NCI-H526 treated with DMSO at 0.1 percent for 48 hours (cell line): ENCODE results near the gene CEP57.
"Not testable (repeated sequence)": the region's sequence is repeated elsewhere in the genome, so short reads cannot be mapped to it uniquely, and the experiment has no call there.

Experiments used
- DNase-seq: peaks from one replicate; lab custom pipeline; 2025; lab: John Stamatoyannopoulos, UW

Gene CEP57

DNA sequence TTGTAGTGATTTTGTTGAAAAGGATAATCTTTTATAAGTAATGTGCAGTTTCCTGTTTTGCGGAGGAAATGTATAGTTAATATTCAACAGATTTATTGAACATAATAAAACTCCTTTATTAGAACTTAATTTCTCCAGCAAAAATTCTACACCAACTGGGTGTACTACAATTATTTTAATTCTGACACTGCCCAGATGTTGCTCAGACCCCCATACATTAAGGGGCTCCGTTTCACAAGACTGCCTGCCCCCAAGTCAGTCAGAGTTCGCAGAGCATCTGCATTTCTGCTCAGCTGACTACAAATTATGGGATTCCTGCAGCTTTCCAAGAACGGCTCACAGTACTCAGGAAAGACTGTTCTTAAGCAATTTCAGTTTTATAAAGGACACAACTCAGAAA lies 6.2 kb downstream of the CEP57 start:
- DNase-seq: no peak

DNA sequence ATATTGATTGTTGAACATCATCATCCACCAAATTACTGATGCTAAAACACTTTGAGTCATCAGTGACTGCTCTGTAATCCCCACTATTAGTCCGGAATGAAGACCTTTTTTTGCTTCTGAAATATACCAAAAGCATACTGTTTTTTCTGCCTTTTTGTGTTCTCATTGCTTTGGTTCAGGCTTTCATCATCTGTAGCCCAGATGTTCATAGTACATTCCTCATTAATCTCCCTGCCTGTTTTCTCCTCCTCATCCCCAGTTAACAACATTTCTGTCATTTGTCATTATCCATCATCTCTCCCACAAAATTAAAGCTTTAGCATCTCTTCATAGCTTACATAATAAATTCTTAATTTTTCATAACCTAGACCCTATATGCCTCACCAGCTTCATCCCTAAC lies 9.2 kb downstream of the CEP57 start:
- DNase-seq: no peak

DNA sequence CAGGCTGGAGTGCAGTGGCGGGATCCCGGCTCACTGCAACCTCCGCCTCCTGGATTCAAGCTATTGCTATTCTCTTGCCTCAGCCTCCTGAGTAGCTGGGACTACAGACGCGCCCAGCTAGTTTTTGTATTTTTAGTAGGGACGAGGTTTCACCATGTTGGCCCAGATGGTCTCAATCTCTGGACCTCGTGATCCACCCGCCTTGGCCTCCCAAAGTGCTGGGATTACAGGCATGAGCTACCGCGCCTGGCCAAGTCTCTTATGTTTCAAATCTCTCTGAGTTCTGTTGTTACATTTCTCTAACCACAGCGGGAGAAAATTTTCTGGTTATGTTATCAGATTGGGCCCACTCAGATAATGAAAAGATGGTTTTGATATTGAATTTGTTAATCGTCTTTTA lies 10.1 kb downstream of the CEP57 start:
- no peak for DNase-seq

DNA sequence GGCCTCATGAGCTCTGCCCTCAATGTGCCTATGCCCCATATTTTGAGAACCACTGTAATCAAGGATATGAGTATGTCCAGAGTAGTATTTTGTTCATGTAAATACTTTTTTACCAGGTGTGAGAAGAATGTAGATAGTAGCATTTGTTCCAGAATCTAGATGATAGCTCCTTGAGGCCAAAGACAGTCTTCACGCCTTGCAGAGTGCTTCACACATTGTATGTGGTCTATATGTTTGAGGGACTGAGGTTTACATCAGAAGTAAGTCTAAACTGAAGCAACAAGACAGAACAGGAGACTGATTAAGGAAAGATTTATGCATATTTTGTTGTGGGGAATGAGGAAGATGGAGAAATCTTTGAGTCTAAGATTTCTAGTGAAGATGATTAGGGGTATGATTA lies 12.5 kb downstream of the CEP57 start:
- no peak for DNase-seq

DNA sequence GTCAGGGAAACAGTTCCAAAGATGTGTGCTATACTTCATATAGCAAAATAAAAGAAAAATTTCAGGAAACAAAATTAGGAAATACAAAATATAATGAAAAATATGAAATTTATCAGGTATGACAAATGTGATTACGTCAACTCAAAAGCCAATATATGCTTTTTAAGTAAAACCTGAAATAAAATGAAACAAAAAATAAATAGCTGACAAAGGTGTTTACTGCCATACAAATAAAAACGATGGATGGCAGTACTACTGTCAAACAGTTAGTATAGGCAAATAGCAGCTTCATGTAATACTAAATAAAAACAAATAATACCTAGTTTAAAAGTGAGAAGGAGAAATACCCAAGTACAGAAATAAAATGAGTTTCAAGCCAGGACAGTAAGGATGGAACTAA lies 13.7 kb downstream of the CEP57 start:
- DNase-seq: no peak

DNA sequence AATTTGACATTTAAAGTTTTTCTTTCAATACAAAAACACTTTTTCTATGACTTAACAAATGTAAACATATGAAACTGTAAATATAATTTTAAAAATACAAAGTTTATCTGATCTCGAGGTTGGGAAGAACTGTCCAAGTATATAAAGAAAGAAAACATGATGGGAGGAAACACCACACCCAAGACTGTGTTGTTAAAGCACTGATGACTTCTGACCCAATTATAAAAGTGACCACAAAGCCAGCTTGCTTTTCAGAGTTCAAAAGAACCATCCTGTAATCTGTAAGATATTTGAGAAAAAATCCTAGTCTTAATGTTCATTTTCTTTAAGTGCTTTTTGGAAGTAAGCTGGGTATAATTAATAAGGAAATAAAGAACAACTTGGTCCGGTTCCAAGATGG lies 15.6 kb downstream of the CEP57 start:
- DNase-seq: no peak

DNA sequence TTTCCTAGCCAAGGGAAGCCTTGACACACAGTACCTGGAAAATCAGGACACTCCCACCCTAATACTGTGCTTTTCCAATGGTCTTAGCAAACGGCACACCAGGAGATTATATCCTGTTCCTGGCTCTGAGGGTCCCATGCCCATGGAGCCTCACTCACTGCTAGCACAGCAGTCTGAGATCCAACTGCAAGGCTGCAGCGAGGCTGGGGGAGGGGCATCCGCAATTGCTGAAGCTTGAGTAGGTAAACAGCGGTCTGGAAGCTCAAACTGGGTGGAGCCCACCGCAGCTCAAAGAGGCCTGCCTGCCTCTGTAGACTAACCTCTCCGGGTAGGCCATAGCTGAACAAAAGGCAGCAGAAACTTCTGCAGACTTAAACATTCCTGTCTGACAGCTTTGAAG lies 16.2 kb downstream of the CEP57 start:
- DNase-seq: not testable (repeated sequence)

DNA sequence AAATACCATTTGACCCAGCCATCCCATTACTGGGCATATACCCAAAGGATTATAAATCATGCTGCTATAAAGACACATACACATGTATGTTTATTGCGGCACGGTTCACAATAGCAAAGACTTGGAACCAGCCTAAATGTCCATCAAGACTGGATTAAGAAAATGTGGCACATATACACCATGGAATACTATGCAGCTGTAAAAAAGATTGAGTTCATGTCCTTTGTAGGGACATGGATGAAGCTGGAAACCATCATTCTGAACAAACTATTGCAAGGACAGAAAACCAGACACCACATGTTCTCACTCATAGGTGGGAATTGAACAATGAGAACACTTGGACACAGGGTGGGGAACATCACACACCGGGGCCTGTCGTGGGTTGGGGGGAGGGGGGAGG lies 20.8 kb downstream of the CEP57 start:
- DNase-seq: not testable (repeated sequence)

DNA sequence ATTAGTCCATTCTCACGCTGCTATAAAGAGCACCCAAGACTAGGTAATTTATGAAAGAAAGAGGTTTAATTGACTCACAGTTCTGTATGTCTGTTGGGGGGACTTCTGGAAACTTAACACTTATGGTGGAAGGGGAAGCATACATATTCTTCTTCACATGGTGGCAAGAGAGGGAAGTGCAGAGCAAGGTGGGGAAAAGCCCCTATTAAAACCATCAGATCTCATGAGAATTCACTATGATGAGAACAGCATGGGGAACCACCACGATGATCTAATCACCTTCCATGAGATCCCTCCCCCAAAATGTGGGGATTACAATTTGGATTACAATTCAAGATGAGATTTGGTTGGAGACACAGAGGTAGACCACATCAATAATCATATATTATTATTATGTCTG lies 25.7 kb downstream of the CEP57 start:
- DNase-seq: no peak

DNA sequence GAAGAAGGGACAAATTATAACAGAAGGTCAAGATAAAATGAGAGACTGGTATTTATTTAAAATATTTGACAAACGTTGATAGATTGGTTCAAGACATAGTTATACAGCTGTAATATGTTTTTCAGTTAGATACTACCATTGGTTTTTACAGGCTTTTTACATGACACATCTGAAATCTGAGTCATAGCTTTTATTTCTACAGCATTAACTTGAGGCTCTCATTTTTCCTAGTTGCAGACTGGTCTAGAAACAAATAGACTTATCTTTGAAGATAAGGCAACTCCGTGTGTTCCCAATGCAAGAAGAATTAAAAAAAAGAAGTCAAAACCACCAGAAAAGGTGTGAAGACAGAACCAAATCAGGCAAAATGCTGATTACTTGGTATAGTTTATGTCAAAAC lies 31.3 kb downstream of the CEP57 start:
- no peak for DNase-seq

DNA sequence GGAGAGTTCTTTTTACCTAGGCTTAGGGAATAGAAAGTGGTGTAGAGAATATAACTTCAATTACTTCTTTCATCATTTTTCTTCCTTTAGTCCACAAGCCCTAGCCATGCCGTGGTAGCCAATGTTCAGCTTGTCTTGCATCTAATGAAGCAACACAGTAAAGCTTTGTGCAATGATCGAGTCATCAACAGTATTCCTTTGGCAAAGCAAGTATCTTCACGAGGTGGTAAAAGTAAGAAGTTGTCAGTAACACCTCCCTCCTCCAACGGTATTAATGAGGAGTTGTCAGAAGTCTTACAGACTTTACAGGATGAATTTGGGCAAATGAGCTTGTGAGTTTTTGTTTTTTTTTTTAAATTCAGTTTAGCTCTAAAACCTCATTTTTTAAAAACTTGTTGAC lies 37.4 kb downstream of the CEP57 start:
- no peak for DNase-seq

DNA sequence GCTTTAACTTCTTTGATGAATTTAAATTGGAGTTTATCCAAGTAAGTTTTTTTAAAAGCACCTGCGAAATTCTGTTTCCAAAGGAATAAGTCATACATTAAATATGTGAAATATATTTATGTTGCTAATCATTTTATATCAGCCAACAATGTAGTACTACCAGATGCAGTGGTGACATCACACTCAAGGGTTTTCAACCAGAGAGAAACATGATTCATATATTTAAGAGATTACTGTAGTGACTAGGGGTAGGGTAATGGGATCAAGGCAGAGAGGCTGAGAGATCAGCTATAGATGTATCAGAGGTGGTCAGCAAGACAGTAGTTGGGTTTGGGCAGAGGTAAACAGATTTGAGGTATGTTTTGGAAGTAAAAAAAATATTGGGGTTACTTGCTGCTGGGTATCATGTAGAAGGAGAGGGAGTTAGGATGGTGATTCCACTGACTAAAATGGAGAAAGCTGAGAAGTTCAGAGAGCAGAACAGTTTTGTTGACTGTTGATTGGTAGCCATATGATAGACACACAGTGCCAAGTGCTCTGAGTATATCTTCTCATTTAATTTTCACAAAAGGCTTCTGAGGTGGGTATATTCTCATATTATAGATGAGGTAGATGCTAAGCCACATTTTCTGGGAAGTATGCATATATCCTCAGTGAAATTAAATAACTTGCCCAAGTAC lies 39.4 kb downstream of the CEP57 start:
- no peak for DNase-seq

DNA sequence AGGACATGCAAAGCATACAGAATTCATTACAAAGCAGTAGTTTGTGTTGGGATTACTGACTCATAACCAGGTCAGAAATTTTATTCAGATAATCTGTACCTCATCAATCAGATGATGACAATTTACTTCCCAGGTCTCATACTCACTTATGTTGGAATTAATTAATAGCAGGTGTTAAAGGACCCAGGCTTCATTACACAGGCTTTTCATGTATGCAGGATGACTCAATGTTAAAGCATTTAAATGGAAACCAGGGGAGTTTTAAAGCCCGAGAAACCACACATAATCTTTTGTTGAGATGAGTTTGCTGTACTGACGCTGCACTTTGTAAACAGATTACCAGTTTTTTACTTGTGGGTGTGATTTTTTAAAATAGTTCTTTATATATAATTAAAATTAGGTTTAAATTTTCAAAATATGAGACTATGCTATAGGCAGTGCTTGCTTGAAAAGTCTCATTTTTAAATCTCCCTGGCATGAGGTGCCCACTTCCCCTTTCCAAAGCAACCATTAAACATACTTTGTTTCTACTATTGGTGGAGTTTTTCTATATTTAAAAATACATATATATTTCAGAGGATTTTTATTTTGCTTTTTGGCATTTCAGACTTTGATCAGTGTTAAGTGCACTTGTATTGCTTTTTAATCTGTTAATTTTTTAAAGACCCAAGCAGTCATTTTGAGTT lies 41.0 kb downstream of the CEP57 start:
- DNase-seq: no peak

DNA sequence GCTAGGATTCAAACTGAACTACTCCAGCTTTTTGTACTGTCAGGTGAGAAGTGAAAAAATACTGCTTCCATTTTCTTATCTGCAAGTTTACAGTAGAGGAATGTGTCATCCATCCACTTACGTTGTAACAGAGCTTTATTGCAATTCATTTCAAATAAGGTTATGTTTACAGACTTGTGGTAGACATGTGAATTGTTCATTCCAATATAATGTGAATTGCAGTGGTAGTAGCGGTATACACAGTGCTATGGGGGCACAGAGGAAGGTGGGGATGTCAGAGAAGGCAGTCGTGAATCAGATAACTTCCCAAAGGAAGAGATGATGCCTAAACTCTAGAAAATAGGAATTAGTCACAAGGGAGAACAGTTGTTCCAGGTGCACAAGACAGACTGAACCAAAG lies 42.5 kb downstream of the CEP57 start:
- no peak for DNase-seq

DNA sequence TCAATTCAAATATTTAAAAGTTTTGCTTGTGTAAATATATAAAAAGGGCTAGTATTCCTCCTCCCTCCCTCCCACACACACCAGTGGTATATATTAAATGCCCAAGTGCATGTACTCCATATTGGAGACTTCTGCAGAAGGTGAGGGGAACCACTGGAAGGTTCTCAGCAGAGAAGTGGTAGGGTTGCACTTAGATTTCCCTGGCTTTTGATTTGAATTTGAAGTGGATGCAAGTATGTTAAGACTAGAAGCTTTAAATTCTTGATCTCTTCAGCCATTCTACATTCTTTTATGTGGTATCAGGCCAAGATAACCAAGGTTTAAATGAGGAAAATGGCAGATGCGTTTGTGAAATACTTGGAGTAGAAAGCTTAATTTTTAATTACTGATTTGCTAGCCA lies 43.1 kb downstream of the CEP57 start:
- DNase-seq: no peak

DNA sequence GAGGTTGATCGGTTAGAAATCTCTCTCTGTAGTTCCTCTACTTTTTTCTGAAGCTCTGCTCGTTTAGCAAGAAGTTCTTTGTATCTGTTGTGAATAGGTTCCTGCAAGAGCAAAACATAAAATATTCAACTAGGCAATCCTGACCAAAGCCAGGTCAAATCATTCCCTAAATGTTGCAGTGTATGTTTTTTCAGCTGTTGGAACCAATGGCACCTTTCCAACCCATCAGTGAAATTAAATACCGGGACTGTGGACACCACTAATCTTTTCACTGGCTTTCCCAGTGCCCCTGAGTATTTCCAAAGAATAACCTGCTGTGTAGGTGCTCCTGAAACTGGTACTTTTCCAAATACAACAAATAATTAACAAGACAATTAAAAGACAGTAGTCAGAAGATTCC lies 45.1 kb downstream of the CEP57 start:
- no peak for DNase-seq

DNA sequence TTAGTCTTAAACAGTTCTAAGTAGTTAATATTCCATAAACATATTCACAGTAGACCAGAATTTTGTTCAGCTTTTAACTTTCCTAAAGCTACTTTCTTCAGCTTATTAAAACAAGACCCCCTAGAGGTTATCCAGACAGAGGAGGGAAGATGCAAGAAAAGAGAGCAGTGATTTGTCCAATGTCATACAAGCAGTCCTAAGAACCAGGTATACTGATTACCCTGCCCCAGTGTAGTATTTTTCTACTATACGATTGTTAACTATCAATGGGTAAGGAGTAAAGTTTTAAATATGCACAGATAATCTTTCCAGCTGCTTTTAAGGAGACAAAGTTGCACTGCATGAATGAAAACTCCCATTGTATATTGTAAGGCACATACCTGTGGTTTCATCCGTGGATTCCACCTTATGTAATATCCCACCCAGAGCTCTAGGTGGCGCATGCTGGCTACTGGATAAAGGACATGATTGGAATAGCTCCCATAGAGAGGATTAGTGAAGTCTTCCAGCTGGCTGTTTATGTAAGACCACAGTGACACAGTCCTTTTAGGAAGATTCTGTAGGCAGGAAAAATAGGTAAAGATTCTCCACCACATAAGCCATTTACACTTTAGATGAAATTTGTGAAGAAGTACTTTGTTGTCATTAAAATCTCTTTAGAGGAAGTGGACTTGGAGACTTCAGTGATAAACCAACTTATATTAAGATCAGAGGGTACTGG lies 45.6 kb downstream of the CEP57 start:
- DNase-seq: peak; percentile 71

DNA sequence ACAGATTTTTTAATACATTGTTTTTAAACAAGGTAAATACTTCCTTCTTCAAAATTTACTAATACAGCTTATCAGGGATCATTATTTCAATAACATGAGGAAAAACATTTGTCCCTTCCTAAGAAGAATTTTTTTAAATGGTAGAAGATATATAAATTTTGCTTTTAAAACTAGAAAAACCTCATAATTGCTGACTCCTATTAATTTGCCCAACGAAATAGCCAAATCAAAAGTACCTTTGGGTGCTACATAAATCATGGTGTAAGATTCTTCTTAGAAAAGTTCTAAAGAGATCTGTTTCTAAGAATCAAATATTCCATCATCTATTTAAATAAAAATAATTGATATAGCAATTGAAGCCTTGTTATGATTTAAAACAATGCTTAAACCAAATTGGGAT lies 54.9 kb downstream of the CEP57 start:
- DNase-seq: no peak

DNA sequence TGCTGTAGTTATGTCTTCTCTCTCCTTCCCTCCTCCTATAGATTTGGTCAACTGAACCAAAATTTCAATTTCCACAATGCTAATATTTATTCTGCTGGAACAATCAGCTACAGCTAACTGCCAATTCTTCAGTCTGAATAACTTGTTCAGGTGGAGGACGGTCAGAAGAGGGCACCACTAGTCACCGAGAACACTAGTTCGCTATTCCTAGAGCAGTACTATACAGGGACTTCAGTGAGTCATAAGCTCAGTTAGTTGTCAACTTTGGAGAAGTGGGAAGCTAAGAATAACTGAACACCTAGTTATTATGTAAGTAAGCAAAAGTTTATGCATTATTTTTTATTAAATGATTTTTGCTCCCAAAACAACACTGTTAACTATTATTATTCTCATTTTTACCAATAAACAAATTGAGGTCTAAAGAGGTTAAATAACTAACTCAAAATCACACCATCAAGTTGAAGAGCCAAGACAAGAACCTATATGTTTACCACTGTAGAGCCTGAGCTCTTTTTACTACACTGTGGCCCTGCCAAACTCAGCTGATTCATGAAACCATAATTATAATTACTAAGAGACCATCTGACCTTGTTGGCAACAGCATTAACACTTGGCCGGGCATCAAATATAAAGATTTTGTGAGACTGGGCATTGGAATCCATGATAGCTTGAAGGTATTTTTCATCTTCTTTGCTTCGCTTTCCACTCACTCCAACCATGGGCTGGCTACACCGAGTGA lies 59.0 kb downstream of the CEP57 start:
- peak; percentile 58 for DNase-seq

DNA sequence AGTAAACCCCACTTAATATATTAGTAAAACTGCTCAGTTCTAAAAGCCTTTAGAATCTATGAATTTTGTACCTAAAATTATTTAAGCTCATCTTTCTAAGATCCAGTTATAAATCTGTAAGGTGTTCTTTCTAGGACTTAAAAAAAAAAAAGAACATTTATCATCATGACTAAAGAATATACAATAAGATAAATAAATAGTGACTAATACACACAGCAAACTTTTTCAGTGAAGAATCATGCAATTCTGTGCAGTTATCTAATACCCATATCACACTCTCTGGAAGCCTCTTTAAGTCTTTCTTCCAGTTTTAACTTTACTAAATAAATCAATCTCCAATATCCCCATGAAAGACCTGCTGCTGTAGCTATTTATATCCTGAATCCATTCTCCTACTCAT lies 59.8 kb downstream of the CEP57 start:
- no peak for DNase-seq

DNA sequence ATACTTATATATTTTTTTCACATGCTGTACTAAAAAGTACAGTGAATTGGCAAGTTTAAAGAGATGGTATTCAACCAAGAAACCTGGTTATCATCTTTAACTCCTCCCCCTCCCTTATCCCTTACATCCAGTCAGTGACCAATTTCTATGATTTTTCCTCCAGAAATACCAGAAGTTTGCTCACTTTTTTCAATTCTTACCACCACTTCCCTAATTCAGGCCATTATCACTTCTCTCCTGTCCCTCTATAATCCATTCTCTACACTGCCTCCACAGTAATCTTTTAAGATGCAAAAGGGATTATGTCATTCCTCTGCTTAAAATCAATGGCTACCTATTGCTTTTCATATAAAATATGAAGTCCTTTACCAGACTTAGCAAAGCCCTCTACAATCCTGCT lies 62.8 kb downstream of the CEP57 start:
- DNase-seq: no peak

DNA sequence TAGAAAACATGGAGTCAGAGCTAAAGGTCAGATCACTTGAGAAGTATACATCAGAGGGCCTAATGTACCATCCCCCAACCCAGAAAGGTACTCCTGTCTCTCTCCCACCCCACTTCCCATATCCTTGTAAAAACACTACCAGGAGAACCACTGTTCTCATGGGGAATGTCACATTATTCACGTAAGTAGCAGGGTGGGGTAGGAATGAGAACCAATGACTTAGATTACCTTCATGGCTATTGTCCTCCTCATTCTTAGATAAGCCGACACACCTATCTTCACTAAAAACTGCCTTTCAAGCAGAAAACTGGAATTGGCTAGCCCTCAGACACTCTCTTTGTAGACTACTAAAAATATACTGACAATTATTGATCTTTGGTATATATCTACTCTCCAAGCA lies 63.6 kb downstream of the CEP57 start:
- no peak for DNase-seq

DNA sequence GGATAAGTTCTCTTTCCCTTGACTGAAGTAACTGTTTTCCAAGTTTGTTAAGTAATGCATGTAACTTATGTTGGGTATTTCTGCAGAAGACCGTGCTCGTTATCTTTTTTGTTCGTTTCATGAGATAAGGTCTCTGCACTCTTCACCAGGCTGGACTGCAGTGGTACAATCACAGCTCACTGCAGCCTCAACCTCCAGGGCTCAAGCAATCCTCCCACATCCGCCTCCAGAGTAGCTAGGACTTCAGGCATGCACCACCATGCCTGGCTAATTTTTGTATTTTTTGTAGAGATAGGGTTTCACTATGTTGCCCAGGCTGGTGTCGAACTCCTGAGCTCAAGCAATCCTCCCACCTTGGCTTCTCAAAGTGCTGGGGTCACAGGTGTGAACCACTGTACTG lies 64.1 kb downstream of the CEP57 start:
- not testable (repeated sequence) for DNase-seq
